Measurements from ENCODE around the gene SCYGR5. TPM values are rescaled to one million over a fixed set of nuclear protein-coding genes. Genes with fewer than 3 reads are reported as not detected.
A peak's percentile ranks its signal among the peaks of the same experiment; 100 is the strongest.

SCYGR5 gene
- total and polyA plus RNA-seq, 4 donors, result not detected

GRCh38 chr2:227706859-227707258, 40.3 kb downstream of the SCYGR5 start:
- H3K36me3 ChIP-seq (ENCODE audit: control insufficient read depth in 4 of 4, insufficient read depth in 3 of 4, low read depth in 1 of 4, low read length in 3 of 4), result no peaks in the 10 kb centered on the region
- H3K9ac ChIP-seq (ENCODE audit: low read depth in 1 of 2, low read length in 2 of 2), result no peak overlapping the region
- peaks cover 0 to 50% (median 41%) of the 10 kb centered on the region in 4 donors for H3K4me1 ChIP-seq (ENCODE audit: control insufficient read depth in 4 of 4, insufficient read depth in 4 of 4, low read length in 3 of 4)
- peak; percentile 80 for TF ChIP-seq ZBTB33 (IDR thresholded peaks at IDR 0.05)
- TF ChIP-seq SP1 (IDR thresholded peaks at IDR 0.05), result peak; percentile 97
- TF ChIP-seq RXRA (IDR thresholded peaks at IDR 0.05), result peak; percentile 98
- TF ChIP-seq HNF4A (conservative IDR thresholded peaks at IDR 0.05), result peak; percentile 99 to 100
- TF ChIP-seq NR2F2 (IDR thresholded peaks at IDR 0.05), result peak; percentile 67
- peak; percentile 59 for TF ChIP-seq REST (IDR thresholded peaks at IDR 0.05)
- TF ChIP-seq TAF1 (conservative IDR thresholded peaks at IDR 0.05), result no peak
- TF ChIP-seq CTCF (IDR thresholded peaks at IDR 0.05; ENCODE audit: low read depth, low read length, missing input control), result no peak
- TF ChIP-seq ATF3 (IDR thresholded peaks at IDR 0.05), result peak; percentile 67
- TF ChIP-seq JUND (IDR thresholded peaks at IDR 0.05), result peak; percentile 61 to 93
- TF ChIP-seq FOXA1 (IDR thresholded peaks at IDR 0.05), result peak; percentile 68
- TF ChIP-seq FOXA2 (IDR thresholded peaks at IDR 0.05), result peak; percentile 69
- no peak for TF ChIP-seq GABPA (IDR thresholded peaks at IDR 0.05 in 1 of 2, conservative IDR thresholded peaks at IDR 0.05 in 1 of 2)
- no peak for TF ChIP-seq EGR1 (IDR thresholded peaks at IDR 0.05; ENCODE audit: low read depth in 2 of 2)
- TF ChIP-seq HNF4G (IDR thresholded peaks at IDR 0.05), result peak; percentile 95
- TF ChIP-seq YY1 (IDR thresholded peaks at IDR 0.05), result peak; percentile 82
- peak; percentile 31 to 34 for TF ChIP-seq RAD21 (IDR thresholded peaks at IDR 0.05)
- TF ChIP-seq MAX (IDR thresholded peaks at IDR 0.05), result peak; percentile 87
- H3K27ac ChIP-seq (ENCODE audit: low read depth in 1 of 2, low read length in 2 of 2), result peak overlapping the region; percentile 19 to 50
- H3K27me3 ChIP-seq (ENCODE audit: control insufficient read depth in 4 of 4, insufficient read depth in 4 of 4, low read length in 3 of 4), result no peaks in the 10 kb centered on the region
- WGBS, result 42% methylated on average over 4 of the region's 4 CpGs
- H3K4me3 ChIP-seq (ENCODE audit: low read depth in 1 of 3, low read length in 3 of 3), result peak overlapping the region in 1 of 3 donors; percentile 39
- peak; percentile 59 for DNase-seq (ENCODE audit: low spot score)
- no peaks in the 10 kb centered on the region for H3K9me3 ChIP-seq (ENCODE audit: control insufficient read depth in 4 of 4, low read length in 3 of 4)
